Ovary (tissue), 9 donors: ENCODE results near the gene STX8. TPM values are rescaled to one million over a fixed set of nuclear protein-coding genes. Genes with fewer than 3 reads are reported as not detected.

Experiments used
- DNase-seq, 5 donors: peaks; one replicate each; pipeline ENCODE4 v3.0.0-alpha.2; 2019 to 2020
- H3K27ac ChIP-seq, 2 donors: fragments of 200-600 bp; one replicate each; pipeline versions ENCODE4 v1.5.1 to v1.8.0; 2019 to 2022
- H3K27me3 ChIP-seq: fragments of 200-600 bp; one replicate; pipeline ENCODE4 v1.8.0; 2022
- H3K36me3 ChIP-seq: fragments of 200-600 bp; sonication (generic); one replicate; pipeline ENCODE4 v1.5.1; 2019
- H3K4me1 ChIP-seq: one replicate; pipeline ENCODE4 v1.8.1; 2013; ENCODE audit warnings: mild to moderate bottlenecking, moderate library complexity; ENCODE audit not compliant: insufficient read depth
- H3K4me3 ChIP-seq: fragments of 200-600 bp; sonication (generic); one replicate; pipeline ENCODE4 v1.5.1; 2017
- H3K9me3 ChIP-seq, 2 donors: fragments of 200-600 bp in 1 of 2; sonication (generic) in 1 of 2; one replicate each; pipeline versions ENCODE4 v1.5.1 to v1.8.1; 2013 to 2019; ENCODE audit warnings: mild to moderate bottlenecking in 1 of 2, moderate library complexity in 1 of 2
- EP300 ChIP-seq: sonication (generic); formaldehyde crosslinking; IDR thresholded peaks from one replicate; pipeline ENCODE4 v1.6.1; 2017; ENCODE audit warnings: antibody characterized with exemption
- POLR2A ChIP-seq: fragments of 450-650 bp; IDR thresholded peaks from one replicate; pipeline ENCODE4 v1.6.1; 2017; ENCODE audit warnings: antibody characterized with exemption, mild to moderate bottlenecking, moderate library complexity
- WGBS, 3 donors: extraction: QIAGEN DNeasy Blood & Tissue Kit in 1 of 3; methylation state at CpG; one replicate each; pipeline versions ENCODE4 v1.1.5 to v1.1.7; 2013 to 2017; 5-methylcytosine and 5-hydroxymethylcytosine counted together
- intact Hi-C, 4 donors: fragments of 100-400 bp; cut with DNase I; formaldehyde crosslinking; loops; one replicate each; pipeline versions ENCODE4 v1.11.0 to v1.15.1; 2022 to 2023
- polyA plus RNA-seq, 2 donors: library from polyadenylated mRNA; stranded (reverse); fragments of 200-250 nt in 1 of 2; fragments of 350-450 nt in 1 of 2; fragmentation: Illumina TruSeq in 1 of 2; extraction: RNeasy Lipid Tissue Mini Kit (QIAGEN cat#74804) in 1 of 2; gene quantifications; one replicate each; pipeline ENCODE4 v1.2.3, GENCODE V29; 2013 to 2014
- small RNA-seq: library from RNA; depleted of rRNA; stranded (forward); fragments of <200 nt; gene quantifications from one replicate; pipeline ENCODE3, GENCODE V24; 2016
- total RNA-seq, 7 donors: library from RNA; depleted of rRNA in 2 of 7; stranded (reverse); fragments of >200 nt in 2 of 7; fragmentation: NEBNext Ultra II Directional in 3 of 7; extraction: Animal tissue kit (Norgen Biotek cat#: 25700) in 3 of 7; gene quantifications; one replicate each; pipeline versions ENCODE4 v1.1.0 to v1.2.4, GENCODE V29; 2016 to 2023
- donor health status: DM: no; HTN: no; CAD: no; lungs with moderate emphysema.
- donor health status: DM: no; HTN: no; CAD: no.
- donor health status: Bipolar disorder and iron deficiency.
- donor health status: DM: yes; HTN: yes; CAD: no.
- donor health status: DM: no; HTN: no; CAD: no.
- donor health status: DM: yes; HTN: yes; CAD: no.

STX8 gene
- total and polyA plus RNA-seq, 9 donors = 37.6 to 112 (median 53.8) TPM

- intact Hi-C loops = loop anchor here in 1 of 4 donors (10.0 kb wide), 1 partner anchor 64 kb away; no protein-coding TSS in a partner anchor
- H3K27me3 ChIP-seq = no peaks in the 10 kb centered on the region
- H3K9me3 ChIP-seq = no peaks in the 10 kb centered on the region
- 82 to 88% (median 86%) methylated on average over 5 of the region's 5 CpGs for WGBS, 3 donors
- H3K4me3 ChIP-seq = no peak overlapping the region
- no peak for TF ChIP-seq POLR2A
- TF ChIP-seq EP300 = no peak
- DNase-seq = no peak
- no peak overlapping the region for H3K27ac ChIP-seq
- H3K36me3 ChIP-seq = no peaks in the 10 kb centered on the region
- H3K4me1 ChIP-seq = no peaks in the 10 kb centered on the region
Measured at GRCh38 chr17:9200699-9201359, 374.8 kb downstream of the STX8 start.

Small RNA genes lying within 50 kb of the gene (small RNA-seq; reads per million reads assigned to genes)
- gene AC005695.3 = not detected

Other genes with a start within 250 kb of the STX8 start
- 10 to 100 TPM in 1 of 7 donors, 1 to 10 TPM in 5, under 1 TPM in 1; 0.45 to 46.6 (median 1.5) TPM for gene CFAP52, start 822 bp upstream of the STX8 start, total RNA-seq
- under 1 TPM; 0.18 to 0.35 TPM for gene CFAP52, start 822 bp upstream of the STX8 start, polyA plus RNA-seq
- gene USP43, start 69.7 kb upstream of the STX8 start, total RNA-seq = 10 to 100 TPM in 1 of 7 donors, 1 to 10 TPM in 2, under 1 TPM in 3, not detected in 1; 0.15 to 11.1 (median 0.88) TPM
- gene USP43, start 69.7 kb upstream of the STX8 start, polyA plus RNA-seq = under 1 TPM; 0.13 to 0.18 TPM
- not detected for gene DHRS7C, start 215.8 kb upstream of the STX8 start, total RNA-seq
- not detected for gene DHRS7C, start 215.8 kb upstream of the STX8 start, polyA plus RNA-seq
- not detected for gene GSG1L2, start 246.3 kb upstream of the STX8 start, total RNA-seq
- not detected for gene GSG1L2, start 246.3 kb upstream of the STX8 start, polyA plus RNA-seq